ENCODE data around the gene UBXN7.

The UBXN7 gene

GRCh38 chr3:196414469-196414868, 17.8 kb downstream of the UBXN7 start:
- DNase-seq (ENCODE audit: low read depth): no peak
- no peak overlapping the region for H3K4me3 ChIP-seq (ENCODE audit: control insufficient read depth, low read depth, low read length)
- TF ChIP-seq, protein P1, sequence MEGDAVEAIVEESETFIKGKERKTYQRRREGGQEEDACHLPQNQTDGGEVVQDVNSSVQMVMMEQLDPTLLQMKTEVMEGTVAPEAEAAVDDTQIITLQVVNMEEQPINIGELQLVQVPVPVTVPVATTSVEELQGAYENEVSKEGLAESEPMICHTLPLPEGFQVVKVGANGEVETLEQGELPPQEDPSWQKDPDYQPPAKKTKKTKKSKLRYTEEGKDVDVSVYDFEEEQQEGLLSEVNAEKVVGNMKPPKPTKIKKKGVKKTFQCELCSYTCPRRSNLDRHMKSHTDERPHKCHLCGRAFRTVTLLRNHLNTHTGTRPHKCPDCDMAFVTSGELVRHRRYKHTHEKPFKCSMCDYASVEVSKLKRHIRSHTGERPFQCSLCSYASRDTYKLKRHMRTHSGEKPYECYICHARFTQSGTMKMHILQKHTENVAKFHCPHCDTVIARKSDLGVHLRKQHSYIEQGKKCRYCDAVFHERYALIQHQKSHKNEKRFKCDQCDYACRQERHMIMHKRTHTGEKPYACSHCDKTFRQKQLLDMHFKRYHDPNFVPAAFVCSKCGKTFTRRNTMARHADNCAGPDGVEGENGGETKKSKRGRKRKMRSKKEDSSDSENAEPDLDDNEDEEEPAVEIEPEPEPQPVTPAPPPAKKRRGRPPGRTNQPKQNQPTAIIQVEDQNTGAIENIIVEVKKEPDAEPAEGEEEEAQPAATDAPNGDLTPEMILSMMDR (conservative IDR thresholded peaks at IDR 0.05; ENCODE audit: control insufficient read depth, insufficient read depth, low read depth, low read length): no peak

DNA sequence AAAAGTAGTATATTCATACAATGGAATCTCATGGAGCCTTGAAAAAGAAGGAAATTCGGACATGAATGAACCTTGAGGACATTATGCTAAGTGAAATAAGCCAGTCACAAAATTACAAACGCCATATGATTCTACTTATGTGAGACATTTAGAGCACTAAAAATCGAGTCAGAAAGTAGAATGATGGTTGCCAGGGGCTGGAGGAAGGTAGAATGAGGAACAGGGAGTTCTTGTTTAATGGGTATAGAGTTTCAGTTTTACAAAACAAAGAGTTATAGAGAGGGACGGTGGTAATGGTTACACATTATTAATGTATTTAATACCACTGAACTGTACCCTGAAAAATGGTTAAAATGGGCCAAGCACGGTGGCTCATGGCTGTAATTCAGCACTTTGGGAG, 19.5 kb downstream of the UBXN7 start:
- TF ChIP-seq, protein P1 (conservative IDR thresholded peaks at IDR 0.05; ENCODE audit: control insufficient read depth, insufficient read depth, low read depth, low read length): no peak
- DNase-seq (ENCODE audit: low read depth): no peak
- no peak overlapping the region for H3K4me3 ChIP-seq (ENCODE audit: control insufficient read depth, low read depth, low read length)

DNA sequence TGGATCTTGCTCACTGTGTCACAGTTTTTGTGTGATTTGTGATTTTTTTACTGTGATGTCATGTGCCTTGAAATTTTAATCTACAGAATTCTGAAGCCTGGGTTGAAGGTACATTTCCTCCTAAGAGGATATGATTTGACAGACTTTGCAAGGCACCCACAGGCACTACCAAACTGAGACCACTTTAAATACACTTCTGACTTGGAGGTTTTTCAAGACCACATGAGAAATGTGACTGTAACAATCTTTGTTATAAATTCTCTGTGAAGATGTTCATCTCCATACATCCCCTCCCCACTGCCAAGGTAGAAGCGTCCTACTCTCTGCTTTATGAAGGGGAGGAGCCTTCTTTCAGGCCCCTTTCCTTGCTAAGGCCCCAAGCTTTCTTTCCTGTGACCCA, 22.8 kb downstream of the UBXN7 start:
- no peak for DNase-seq (ENCODE audit: low read depth)
- H3K4me3 ChIP-seq (ENCODE audit: control insufficient read depth, low read depth, low read length): no peak overlapping the region

DNA sequence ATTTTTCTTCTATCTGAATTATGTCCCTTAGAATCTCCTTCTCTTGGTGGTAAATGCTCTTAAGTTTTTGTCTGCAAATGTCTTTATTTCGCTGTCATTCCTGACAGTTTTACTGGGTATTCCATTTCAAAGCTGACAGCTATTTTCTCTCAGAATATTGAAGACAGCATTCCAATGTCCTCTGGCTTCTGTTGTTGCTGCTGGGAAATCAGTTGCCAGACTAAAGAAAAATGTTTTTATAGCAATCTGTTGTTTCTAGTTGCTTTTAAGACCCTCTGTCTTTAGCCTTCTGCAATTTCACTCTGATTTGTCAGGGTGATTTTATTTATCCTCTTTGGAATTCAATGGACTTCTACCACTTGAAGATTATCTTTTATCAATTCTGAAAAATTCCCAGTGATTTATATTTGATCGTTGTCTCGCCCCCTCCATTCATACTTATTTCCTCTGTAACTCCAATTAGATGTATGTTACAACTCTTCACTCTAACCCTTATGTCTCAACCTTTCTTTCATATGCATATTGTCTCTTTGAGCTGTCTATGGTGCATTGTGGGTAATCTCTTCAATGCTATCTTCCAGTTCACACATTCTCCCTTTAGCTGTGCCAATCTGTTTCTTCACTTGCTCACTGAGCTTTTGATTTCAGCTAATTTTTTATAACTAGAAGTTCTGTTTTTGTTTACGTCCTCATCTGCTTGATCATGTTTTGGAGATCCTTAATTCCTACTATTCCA, 23.5 kb downstream of the UBXN7 start:
- H3K4me3 ChIP-seq (ENCODE audit: control insufficient read depth, low read depth, low read length): no peak overlapping the region
- TF ChIP-seq, protein P1 (conservative IDR thresholded peaks at IDR 0.05; ENCODE audit: control insufficient read depth, insufficient read depth, low read depth, low read length): no peak
- no peak for DNase-seq (ENCODE audit: low read depth)

More for the DNA sequence above, 22.8 kb downstream of the UBXN7 start:
- TF ChIP-seq, protein P1 (conservative IDR thresholded peaks at IDR 0.05; ENCODE audit: control insufficient read depth, insufficient read depth, low read depth, low read length): no peak

DNA sequence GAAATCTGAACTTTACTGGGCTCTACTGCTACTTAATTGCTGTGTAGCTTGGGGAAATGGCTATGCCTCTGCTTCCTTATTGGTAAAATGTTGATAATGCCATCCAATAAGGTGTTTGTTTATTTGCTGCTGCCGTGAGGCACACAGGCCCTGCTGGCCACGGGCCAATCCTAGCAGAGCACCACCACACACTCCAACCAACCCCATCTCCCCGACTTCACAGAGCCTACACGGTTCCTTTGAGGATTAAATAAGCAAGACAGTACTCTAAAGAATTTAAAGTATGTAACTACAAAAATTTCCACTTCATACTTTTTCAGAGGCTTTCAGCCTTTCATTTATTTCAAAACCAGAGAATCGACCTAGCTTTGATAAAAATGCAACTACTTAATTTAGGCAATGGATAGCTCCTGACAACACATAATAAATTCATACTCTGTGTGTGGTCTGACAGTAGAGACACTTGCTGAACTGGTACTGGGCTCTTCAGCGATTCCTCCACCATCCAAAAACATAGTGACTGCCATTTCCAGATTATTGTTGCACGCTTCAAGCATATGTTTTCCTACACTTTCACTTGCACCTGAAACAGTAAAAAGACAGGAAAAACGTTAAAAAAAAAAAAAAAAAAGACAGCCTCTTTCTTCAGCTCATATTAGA, 25.3 kb downstream of the UBXN7 start:
- DNase-seq (ENCODE audit: low read depth): peak; percentile 51
- H3K4me3 ChIP-seq (ENCODE audit: control insufficient read depth, low read depth, low read length): no peak overlapping the region
- TF ChIP-seq, protein P1 (conservative IDR thresholded peaks at IDR 0.05; ENCODE audit: control insufficient read depth, insufficient read depth, low read depth, low read length): no peak

- H3K4me3 ChIP-seq (ENCODE audit: control insufficient read depth, low read depth, low read length): no peak overlapping the region
- TF ChIP-seq, protein P1 (conservative IDR thresholded peaks at IDR 0.05; ENCODE audit: control insufficient read depth, insufficient read depth, low read depth, low read length): no peak
- DNase-seq (ENCODE audit: low read depth): no peak
Measured at GRCh38 chr3:196400331-196400730, 31.9 kb downstream of the UBXN7 start.

Measured in fibroblast of mammary gland (primary cell).